ENCODE results near the gene HSPBP1. TPM values are rescaled to one million over a fixed set of nuclear protein-coding genes. Genes with fewer than 3 reads are reported as not detected.

The HSPBP1 gene
- total RNA-seq, 3 donors from 2014 or later, result 25.6 to 36.0 (median 29.5) TPM

DNA sequence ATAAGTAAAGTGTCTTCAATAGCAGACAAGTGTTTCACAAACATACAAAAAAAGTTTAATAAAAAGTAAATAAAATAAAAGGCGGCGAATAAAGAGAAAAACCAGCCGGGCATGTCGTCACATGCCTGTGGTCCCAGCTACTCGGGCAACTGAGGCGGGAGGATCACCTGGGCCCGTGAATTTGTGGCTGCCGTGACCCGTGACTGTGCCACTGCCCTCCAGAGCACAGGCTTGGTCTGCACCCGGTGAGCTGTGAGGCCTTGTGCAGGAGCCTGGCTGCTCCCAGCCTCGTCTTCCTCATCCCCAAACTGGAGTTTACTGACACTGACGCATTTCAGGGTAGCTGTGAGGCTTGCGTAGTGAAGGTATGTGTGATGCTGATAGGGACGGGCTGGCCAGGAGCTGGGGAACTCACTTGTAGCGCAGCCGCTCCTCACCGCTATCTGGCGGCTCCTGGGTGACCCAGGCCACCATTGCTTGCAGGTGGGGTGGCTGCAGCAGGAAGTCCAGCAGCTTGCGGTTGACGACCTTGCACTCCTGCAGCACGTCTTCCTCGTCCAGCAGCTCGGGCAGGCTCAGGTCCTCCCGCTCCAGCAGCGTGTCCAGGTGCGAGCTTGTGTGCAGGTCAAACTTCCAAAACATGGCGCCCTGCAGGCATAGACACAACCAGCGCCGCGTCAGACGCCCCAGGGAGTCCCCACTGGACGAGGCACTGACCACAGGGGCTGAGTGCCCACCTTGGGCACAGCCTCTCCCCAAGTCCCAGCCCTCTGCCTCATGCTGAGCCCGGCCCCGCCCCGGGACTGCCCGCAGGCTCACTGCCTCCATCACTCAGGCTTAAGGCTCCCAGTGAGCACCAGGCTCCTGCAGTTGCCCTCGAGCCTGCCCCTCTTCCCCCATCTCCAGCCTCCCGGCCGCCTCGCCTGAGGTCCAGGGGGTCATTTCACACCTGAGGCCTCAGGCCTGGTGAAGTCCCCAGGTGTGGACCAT, 33.2 kb downstream of the HSPBP1 start:
- intact Hi-C loops (cut with DNase I, micrococcal nuclease), result no loop called here
- DNase-seq (peak in 2 of 3 donors; percentile 25 to 55), ATAC-seq (no peak)
- TF ChIP-seq, protein P1, sequence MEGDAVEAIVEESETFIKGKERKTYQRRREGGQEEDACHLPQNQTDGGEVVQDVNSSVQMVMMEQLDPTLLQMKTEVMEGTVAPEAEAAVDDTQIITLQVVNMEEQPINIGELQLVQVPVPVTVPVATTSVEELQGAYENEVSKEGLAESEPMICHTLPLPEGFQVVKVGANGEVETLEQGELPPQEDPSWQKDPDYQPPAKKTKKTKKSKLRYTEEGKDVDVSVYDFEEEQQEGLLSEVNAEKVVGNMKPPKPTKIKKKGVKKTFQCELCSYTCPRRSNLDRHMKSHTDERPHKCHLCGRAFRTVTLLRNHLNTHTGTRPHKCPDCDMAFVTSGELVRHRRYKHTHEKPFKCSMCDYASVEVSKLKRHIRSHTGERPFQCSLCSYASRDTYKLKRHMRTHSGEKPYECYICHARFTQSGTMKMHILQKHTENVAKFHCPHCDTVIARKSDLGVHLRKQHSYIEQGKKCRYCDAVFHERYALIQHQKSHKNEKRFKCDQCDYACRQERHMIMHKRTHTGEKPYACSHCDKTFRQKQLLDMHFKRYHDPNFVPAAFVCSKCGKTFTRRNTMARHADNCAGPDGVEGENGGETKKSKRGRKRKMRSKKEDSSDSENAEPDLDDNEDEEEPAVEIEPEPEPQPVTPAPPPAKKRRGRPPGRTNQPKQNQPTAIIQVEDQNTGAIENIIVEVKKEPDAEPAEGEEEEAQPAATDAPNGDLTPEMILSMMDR (IDR thresholded peaks at IDR 0.05), result no peak
- Histone ChIP-seq H3K36me3 (ENCODE audit: low read depth) (peaks cover 5% of the 10 kb centered on the region), H3K4me1 (ENCODE audit: low read depth) (peaks cover 19% of the 10 kb centered on the region), H3K9me3 (no peaks in the 10 kb centered on the region), H3K4me3 (no peak overlapping the region)

DNA sequence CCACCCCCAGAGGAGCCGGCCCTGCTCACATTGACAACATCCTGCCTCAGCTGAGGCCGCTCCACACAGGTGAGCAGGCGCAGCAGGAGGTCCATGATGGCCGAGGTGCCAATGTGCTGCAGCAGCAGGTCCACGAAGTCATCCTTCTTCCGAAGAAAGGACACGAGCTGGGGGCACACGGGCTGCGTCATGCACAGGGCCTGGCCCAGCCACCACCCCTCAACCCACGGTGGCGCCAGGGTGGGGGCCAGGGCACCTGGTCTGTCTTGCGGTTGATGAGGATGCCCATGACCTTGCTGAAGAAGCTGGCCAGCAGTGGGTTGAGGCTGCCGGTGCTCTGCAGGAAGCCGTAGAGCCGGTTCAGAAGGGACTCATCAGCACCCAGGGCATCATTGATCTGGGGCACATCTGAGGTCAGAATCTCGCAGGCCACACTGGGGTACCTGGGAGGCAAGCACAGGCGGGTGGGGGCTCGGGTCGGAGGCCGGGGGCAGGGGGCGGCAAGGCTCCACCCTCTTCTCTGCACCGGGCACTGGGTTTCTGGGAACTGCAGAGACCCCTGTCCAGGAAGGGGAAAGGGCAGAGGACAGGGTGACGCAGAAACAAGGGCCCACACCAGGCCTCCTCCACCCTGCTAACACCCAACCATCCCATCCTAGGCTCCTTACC, 34.5 kb downstream of the HSPBP1 start:
- Histone ChIP-seq H3K4me3 (no peak overlapping the region), H3K4me1 (ENCODE audit: low read depth) (peaks cover 19% of the 10 kb centered on the region), H3K36me3 (ENCODE audit: low read depth) (peaks cover 11% of the 10 kb centered on the region), H3K9me3 (no peaks in the 10 kb centered on the region)
- intact Hi-C loops (cut with DNase I, micrococcal nuclease), result no loop called here
- TF ChIP-seq, protein P1 (IDR thresholded peaks at IDR 0.05), result no peak
- ATAC-seq (no peak), DNase-seq (peak in 1 of 3 donors; percentile 13)

- ATAC-seq, result no peak
- intact Hi-C loops (cut with DNase I, micrococcal nuclease), result no loop called here
- no peak overlapping the region for H3K4me3 ChIP-seq
- TF ChIP-seq, protein P1 (IDR thresholded peaks at IDR 0.05), result no peak
- no peak for DNase-seq
- no peaks in the 10 kb centered on the region for H3K9me3 ChIP-seq
- peaks cover 11% of the 10 kb centered on the region for H3K36me3 ChIP-seq (ENCODE audit: low read depth)
- H3K4me1 ChIP-seq (ENCODE audit: low read depth), result peaks cover 17% of the 10 kb centered on the region
Measured at GRCh38 chr19:55244004-55244680, 35.8 kb downstream of the HSPBP1 start.

- Histone ChIP-seq H3K36me3 (ENCODE audit: low read depth) (peaks cover 11% of the 10 kb centered on the region), H3K4me1 (ENCODE audit: low read depth) (peaks cover 4% of the 10 kb centered on the region), H3K4me3 (no peak overlapping the region), H3K9me3 (no peaks in the 10 kb centered on the region)
- peak in 1 of 3 donors; percentile 8 for DNase-seq
- ATAC-seq, result no peak
- intact Hi-C loops (cut with DNase I, micrococcal nuclease), result no loop called here
- TF ChIP-seq, protein P1 (IDR thresholded peaks at IDR 0.05), result no peak
Measured at GRCh38 chr19:55242517-55242916, 37.4 kb downstream of the HSPBP1 start.

DNA sequence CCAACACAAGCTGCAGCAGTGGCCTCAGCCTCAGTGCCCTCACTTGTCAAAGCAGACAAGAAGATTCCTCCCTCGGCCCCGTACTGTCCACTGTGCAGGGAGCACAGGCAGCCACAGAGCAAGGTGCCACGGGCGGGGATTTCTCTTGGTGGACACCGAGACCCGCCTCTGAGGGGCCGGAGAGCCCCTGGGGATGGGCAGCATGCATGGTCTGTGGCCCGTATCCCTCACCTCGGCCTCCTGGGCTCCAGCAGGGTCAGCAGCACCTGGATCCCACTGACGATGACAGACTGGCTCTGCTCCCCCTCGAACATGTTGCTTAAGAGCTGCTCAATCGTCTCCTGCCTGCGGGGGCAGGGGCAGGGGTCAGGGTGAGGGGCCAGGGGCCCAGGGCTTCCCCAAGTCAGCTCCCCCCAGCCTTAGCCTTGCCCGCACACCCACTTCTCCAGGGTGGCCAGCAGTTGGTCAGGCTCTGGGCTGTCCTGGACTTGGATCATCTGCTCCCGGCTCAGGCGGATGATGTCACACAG, 37.9 kb downstream of the HSPBP1 start:
- TF ChIP-seq, protein P1 (IDR thresholded peaks at IDR 0.05), result no peak

More for the DNA sequence above, 37.9 kb downstream of the HSPBP1 start:
- Histone ChIP-seq H3K36me3 (ENCODE audit: low read depth) (peaks cover 11% of the 10 kb centered on the region), H3K4me3 (no peak overlapping the region), H3K4me1 (ENCODE audit: low read depth) (no peaks in the 10 kb centered on the region), H3K9me3 (no peaks in the 10 kb centered on the region)
- no peak for DNase-seq
- intact Hi-C loops (cut with DNase I, micrococcal nuclease), result no loop called here
- no peak for ATAC-seq

Measured in mucosa of descending colon (tissue), 3 donors.